ENCODE measurements around the gene DSCAM.

The DSCAM gene

DNA sequence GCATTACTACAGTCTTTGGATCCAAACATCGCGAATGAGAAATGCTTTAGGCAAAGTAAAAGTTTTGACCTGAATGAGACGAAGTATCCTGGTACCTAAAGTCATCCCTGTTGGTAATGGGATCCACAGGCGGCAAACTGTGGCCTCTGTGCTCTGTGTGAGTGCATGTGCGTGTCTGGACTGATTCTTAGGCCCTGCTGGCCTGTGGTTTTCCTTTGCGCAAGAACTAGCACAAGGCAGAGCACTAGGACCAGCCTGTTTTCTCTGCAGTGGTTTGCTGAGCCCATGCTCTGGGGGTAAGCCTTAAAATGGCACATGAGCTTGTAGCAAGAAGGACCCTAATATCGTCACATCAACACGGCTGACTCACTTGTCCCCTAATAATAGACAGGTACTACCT is 251.2 kb downstream of the DSCAM start:
- DNase-seq: no peak

DNA sequence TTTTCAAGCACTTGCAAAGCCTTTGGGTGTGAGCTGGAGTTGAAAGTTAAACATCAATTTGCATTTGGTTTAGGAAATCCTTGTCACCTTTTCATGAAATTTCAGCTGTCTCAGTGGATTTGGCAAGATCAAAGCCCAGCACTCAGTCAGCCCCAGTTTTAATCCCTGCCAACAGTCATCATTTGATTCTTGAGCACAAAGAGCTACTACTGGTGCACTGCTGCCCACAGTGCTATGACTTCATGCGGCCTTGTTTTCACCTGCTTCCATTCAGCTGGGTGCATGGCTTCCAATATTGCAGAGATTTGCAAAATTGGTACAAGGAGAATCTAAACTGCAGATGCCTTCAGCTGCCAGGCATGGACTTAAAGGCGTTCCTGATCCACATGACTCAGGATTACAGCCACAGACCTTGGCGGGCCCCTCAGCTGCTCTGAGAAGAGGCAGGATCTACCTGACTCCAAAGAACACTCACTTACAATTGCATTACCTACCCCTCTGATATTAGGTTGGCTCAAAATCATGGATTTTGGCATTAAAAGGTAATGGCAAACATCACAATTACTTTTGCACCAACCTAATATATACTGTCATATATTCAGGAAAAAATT is 259.1 kb downstream of the DSCAM start:
- DNase-seq: no peak

DNA sequence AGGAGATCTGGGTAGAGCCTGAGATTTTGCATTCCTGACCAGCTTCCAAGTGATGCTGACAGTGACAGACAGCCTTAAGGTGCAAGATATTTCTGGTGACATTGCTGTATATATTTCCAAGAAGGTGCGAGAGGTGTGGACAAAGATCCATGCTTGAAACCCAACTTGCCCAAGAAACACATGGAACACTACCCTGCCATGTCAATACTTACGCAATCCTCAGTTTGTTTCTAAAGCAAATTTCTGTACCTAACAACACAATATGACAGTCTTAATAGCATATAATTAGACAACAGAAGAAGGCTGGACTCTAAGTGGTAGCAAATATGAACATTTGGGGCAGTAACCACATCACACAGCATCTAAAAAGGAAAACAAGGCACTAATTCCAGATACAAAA is 260.4 kb downstream of the DSCAM start:
- no peak for DNase-seq

DNA sequence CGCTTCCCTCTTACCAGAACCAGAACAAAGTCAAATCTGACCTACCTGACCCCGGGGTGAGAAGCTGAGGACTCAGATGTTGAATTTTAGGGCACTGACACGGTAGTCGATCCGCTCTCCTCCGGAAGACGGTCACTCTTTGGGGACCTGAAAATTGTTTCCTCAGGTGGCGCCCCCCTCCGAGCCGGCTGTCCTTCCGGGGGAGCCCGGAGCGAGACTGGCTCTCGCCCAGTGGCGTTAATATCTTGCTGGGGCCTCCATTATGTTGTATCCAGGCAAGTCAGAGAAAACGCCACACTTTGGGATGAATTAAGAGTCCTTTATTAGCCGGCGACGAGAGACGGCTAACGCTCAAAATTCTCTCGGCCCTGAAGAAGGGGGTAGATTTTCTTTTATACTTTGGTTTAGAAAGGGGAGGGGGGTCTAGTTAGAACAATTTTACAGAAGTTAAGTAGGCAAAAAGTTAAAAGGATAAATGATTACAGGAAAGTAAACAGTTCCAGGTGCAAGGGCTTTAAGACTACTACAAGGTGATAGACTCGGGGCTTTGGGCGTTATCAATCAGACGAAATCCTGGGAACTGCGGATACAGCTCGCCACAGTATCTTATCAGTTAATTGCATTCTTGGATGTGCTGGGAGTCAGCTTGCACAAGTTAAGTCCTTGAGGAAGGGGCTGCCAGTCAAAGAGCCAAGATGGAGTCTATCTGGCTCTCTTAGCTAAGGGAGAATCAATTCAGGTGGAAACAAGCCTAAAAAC is 269.5 kb downstream of the DSCAM start:
- no peak for DNase-seq

DNA sequence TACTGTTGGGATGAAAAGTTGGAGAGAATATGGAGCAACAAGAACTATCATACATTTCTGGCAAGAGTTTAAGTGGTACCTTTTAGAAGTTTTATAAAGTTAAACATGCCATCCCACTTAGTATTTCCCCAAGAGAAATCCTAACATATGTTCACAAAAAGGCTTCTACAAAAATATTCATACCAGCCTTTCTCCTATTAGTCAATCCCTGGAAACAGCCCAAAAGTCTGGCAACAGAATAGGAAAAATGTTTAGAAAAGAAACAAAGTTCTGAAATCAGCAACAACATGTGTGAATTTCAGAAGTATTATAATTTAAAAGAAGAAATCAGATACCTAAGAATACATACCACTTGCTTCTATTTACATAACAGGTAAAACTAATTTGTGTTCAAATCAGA is 271.0 kb downstream of the DSCAM start:
- DNase-seq: no peak

DNA sequence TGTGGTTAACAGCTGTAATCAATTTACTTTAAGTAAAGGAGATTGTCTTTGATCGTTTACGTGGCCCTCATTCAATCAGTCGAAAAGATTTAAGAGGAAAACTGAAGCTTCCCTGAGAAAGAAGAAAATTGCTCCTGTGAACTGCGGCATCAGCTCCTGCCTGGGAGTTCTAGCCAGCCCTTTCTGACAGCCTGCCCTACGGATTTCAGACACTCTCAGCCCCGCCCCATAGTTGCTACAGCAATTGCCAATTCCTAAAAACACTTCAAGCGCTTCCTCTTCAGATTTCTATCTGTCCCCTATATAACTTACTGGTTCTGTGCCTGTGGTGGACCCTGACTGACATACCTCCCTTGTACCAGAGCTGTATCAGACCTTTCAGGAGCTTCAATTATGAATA is 277.6 kb downstream of the DSCAM start:
- DNase-seq: no peak

DNA sequence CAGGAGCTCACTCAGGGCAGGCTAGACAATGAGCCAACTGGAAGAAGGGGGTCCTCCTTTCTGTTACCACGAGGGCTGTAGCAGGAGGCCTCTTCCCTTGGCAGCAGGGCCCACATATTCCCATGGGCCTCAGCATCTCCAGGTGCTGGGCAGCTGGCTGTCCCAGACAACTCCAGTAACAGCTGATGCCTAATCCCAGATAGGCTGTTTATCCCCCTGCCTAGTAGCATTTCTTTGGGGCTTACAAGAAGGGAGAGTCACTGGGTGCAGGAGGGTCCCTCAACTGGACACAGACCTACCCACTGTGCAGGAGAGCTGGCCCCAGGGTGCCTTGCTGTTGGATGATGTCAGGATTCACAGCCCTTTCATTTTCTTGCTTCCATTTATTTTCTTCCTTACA is 278.2 kb downstream of the DSCAM start:
- no peak for DNase-seq

DNA sequence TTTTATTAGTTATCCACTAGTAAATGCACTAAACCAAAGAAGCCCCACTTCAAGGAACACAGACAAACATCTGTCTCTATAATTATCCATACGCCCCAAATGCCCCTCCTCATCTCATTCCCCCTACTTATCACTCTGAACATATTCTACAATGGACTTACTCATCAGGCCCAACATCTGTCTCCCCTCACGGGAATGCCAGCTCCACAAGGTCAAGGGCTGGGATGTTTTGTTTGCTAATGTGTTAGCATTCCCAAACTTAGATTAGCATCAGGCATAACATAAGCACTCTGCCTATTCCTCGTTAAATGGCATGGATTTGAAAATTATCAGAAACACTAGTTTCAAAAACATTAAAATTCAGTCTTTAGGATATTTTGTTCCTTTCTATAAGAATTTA is 279.5 kb downstream of the DSCAM start:
- no peak for DNase-seq

DNA sequence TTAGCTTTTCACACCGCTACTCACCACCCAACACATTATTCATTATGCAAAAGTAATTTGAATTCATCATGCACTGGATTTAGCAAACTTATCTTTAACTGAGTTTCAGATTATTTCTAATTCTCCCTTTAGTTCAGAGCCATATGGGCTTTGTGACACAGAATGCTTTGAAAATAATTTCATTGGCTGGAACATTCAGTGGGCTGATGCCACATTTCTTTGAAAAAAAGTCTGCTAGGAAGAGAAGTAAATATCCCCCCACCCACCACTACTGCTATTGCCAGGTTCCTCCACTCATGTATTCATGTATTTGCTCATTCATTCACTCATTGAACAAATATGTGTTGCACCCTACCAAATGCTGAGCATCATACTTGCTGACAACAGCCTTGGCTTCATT is 280.5 kb downstream of the DSCAM start:
- no peak for DNase-seq

DNA sequence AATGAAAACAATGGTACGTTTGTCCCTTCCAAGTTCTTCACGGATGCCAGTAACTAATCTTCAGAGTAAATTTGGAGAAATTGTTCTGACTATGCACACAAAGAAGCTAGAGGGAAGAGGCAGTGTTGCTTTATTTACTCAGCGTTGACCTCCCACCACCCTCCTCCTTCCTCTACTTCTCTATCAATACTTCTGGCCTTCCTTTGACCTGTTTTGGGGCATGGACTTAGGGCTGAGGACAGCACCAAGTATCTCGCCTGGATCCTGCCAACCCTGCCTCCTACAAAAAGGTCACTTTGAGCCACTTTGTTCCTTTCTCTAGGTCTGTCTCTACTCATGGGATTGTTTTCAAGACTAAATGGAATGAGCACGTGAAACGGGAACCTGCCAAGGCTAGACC is 282.6 kb downstream of the DSCAM start:
- DNase-seq: no peak

DNA sequence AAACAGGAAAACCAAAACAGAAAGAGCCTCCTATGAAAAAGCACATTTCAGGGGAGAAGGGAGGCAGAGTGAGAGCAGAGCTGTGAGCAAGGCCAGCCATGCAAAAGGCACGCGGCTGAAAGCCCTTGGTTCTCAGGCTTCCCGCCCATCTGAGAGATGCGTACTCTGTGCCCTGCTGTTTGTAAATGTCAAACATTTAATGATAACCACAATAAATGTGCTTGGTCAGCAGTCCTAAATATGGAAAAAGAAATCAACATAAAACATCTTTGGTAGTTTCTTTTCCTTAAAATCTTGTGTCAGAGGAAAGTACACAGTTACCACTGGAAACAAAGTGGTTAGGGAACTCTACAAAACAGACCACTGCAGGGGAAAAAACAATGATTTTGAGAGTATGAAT is 283.1 kb downstream of the DSCAM start:
- no peak for DNase-seq

DNA sequence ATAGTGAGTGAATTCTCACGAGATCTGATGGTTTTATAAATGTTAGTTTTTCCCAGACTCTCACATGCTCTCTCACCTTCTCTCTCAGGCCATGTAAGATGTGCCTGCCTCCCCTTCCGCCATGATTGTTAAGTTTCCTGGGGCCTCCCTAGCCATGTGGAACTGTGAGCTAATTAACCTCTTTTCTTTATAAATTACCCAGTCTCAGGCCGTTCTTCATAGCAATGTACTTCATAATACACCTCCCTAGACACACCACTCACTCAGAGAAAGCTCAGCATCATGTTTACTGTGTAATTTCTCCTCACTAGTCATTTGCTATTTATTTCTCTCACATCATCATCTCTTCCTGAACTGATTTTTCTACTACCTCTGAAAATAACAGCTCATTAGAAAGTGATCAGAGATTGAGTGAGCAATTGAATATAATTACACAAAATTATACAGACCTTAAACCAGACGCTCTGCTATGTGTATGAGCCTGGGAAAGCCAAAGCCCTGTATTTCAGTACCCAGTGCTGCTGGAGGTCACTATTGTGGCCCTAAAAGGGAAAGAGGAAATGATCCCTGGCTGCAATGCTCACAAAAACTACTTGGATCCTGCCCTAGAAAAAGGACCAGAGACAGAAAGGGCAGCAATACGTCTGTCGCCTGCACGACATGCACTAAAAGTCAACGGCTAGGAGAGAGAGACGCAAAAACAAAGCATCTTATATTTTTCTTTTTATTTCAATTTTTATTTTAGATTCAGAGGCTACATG is 284.5 kb downstream of the DSCAM start:
- no peak for DNase-seq

DNA sequence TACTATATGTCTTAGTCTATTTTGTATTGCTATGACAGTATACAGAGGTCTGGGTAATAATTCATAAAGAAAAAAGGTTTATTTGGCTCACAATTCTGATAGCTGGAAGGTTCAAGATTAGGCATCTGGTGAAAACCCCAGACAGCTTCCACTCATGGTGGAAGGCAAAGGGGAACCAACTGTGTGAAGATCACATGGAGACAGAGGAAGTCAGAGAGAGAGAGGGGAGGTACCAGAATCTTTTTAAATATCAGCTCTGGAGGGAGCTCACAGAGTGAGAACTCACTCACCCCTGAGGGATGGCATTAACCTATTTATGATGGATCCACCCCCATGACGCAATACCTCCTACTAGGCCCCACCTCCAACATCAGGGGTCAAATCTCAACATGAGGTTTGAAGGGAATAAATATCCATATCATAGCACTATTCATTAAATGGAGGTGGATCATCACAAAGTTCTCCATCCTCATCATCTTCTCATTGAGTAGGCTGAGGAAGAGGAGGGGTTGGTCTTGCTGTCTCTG is 290.5 kb downstream of the DSCAM start:
- DNase-seq: no peak

DNA sequence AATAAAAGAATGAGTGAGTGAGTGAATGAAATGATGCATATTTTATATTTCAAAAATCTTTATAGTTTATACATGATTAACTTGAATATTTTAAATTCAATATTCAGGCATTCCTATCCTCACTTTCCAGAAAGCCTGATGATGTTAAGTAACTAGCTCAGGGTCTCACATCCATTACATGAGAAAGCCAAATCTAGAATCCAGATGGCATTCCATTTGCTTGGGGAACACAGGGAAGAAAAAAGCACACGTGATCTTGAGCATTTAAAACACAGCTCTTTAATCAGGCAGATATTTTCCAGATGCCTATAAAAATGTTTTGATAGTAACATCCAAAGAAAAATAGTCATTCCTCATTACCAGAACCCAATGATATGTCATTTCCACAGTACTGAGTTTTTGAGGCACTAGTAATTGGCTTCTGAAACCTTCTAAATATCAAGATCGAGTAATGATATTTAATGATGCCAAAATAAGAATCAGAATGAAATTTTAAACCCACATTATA is 291.9 kb downstream of the DSCAM start:
- DNase-seq: no peak

DNA sequence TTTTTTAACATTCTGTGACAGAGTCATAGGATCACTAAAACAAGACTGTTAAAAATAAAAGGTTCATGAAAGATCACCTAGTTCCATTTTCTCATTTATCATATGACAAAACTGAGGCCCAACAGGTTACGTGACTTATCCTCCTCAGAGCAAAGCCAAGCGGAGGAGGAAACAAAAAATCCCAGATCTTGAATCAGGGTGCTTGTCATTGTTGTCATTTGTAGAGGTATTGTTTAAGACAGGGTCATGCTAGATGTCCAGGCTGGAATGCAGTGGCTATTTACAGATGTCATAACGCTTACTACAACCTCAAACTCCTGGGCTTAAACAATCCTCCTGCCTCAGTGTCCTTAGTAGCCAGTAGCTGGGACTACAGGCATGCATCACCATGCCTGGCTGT is 293.2 kb downstream of the DSCAM start:
- DNase-seq: no peak

DNA sequence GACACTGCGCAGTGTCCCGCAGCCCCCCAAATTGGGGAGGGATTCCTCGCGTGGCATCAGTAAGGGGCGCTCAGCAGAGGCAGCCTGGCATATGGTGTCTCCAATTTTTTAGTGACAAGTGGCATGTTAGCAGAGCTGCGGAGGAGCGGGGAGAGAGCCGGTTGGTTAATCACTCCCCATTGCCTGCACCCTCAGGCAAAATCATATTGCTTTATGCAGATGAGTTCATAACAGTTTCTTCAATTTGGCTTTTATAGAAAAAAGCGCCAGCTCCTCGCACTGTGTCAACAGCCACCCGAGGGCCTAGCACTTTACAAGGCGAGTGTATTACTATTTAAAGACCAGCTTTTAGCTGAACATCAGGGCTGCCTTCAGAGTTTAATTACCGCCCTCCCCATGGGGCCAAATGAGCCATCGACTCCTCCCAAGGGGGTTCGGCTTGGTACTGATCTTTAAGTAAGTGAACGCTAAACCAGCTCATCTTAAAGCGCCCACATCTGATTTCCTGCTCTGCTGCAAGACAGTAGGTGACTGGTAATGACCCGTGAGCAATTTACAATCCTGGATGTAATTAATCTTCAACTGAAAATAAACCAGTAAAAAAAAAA is 298.9 kb downstream of the DSCAM start:
- no peak for DNase-seq

DNA sequence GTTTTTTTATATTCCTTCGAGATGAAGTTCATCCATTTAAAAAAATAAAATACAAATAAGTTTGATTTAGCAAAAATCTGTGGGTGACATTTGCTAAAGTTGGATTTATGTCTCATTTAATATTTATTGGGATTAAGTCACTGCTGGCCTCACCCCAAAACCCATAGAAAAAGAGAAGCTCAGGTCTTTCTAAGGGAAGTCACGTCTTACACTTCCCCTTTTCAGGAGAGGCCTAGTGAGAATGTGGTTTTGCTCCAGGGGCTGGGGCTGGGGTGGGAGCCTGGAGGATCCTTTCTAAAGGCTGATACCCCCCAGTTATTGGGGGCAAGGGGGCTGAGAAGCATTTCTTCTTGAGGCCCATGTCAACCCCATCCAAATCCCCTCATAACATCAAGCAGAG is 300.3 kb downstream of the DSCAM start:
- DNase-seq: no peak

DNA sequence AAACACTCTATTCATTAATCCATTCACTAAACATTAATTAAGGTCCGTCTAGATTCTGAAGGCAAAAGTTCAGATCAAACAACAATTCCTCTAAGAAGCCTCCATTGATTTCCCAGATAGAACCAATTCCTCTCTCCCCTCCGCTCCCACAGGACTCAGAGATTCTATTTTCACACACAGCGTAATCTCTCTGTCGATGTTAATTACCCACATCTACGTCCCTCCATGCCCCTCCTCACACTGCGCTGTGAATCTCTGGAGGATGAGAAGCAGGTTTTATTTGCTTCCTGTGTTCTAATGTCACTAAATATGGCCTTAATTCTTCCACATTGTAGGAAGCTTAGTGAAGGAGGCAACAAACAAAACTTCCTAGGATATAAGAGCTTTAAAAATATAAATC is 306.7 kb downstream of the DSCAM start:
- DNase-seq: no peak

DNA sequence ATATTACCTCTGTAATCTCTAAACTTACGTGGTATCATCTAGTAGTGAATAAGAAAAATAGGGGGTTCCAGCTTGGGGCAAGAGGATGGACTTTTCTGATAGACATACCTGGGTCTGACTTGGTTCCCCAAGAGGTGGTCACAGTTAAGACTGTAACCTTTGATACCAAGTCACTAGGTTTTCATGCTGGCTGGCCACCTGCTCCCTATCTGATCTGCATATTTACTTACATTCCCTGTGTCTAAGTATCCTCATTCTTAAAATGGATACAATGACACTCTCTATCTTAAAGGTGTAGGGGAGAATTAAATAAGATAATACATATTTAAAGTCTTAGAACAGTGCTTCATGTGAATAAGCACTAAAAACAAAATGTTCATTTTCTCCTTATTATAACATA is 312.1 kb downstream of the DSCAM start:
- DNase-seq: no peak

DNA sequence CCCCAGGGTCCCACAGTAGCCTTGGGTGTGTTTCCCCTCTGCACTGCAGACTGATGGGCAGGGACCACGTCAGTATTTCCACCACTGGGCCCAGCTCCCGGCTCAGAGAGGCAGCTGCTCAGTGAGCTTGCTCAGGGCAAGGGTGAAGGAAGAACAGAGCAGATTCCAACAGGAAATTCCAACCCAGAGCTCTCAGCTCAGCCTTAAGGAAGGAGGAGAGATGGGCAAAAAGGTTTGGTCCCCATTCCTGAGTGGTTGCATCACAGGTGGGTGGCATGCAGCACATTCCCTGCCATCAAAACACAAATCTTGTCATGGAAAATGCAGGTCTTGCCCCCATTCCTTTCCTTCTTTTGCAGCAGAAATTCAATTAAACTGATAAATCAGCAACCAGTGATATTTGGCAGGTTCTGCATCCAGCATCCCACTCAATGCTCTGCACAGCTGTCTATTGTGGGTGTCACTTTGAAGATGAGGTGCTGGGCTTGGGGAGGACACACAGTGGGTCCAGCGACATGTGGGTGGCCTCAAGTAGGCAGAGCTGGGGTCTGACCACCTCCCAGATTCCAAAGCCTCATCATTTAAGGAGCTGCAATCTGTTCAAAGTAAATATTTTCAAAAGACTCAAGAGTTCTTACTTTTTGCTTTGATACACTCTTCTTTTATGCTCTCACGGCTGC is 315.4 kb downstream of the DSCAM start:
- no peak for DNase-seq

DNA sequence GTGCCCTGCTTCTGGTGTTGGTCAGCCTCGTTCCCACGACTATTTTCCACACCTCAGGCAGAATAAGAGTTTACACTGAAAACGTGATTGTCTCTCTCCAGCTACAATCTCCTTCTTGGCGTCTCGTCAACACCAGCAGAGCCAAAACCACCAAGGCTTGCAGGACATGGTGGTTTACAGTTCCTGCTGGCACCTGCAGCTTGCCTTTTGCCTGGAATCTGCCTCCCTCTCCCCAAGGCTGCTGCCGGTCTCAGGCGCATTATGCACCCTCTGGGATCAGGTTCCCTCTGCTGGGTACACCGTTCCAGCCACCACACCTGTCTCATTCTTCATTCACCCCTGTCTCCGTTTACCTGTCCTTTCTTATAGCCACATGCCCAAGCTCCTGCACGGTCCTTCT is 315.9 kb downstream of the DSCAM start:
- no peak for DNase-seq

DNA sequence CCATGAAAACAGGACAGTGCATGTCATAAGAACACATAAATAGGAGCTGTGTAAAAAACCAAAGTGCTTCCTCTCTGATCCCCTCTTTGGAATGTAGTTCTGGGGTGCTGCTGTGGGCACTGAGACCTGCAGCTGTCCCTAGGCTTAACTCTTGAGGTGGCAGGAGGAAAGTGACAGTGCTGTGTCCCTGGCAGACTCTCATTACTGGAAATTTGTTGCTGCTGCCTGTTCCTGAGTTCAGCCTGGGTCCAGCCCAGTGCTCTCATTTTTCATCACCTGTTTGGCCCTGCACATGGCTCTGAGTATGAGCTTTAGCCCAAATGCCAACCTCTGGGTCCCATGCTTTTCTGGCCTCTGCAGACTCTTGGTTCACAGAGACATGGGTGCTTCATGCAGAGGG is 329.3 kb downstream of the DSCAM start:
- DNase-seq: no peak

DNA sequence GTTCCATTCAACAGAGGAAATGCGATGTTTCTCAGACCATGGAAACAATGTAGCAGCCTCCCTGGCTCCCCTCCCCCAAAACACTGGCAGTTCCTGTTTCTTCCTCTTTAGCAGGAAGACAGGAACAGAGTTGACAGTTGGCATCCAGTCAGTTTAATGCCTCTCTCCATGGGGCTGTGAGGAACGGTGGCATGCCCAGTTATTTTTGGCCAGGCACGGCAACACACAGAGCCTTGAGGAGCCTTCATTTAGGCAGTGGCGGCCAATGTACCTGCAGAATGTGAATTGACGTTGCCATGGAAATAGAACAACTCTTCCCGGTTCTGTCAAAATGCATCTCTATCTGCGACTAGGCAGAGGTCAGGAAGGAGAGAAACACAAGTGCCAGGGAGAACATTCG is 330.6 kb downstream of the DSCAM start:
- DNase-seq: no peak
